ENCODE measurements around the gene MCM5. TPM values are rescaled to one million over a fixed set of nuclear protein-coding genes. Genes with fewer than 3 reads are reported as not detected.
"Not testable (repeated sequence)": the region's sequence is repeated elsewhere in the genome, so short reads cannot be mapped to it uniquely, and the experiment has no call there.

Gene MCM5
- total and polyA plus RNA-seq, 2 experiments from 2014 or later: 26.2 to 82.1 TPM

DNA sequence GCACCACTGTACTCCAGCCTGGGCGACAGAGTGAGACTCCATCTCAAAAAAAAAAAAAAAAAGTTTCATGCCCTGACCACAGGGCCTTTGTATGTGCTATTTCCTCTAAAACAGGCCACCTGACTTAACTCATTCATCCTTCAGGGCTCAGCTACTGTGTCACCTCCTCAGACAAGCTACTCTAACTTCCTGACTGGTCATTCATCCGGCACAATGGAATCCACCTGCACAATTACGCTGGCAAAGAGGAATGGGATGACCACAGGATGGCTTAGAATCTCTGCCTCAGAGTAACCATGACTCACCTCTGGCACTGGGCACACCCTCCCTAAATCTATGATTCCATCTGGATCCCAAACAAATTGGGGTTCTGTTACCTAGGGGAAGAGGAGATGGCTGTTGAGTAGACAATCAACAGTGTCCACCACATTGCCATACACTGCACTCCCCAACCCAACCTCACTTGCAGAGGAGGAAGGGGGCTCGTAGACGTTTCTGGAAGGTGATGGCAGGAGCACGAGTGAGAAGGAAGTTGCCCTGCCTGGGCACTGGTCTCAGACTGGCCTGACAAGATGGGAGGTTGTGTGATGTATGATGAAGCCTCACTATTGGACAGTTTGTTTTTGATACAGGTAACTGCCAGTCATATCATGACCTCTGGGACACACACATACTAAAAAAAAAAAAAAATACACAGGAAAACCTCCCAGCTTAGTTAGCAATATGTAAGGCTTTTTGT is 41.9 kb upstream of the MCM5 start:
- no peak for DNase-seq (ENCODE audit: low read depth in 1 of 2, low spot score in 1 of 2)
- no peak overlapping the region for H3K4me3 ChIP-seq
- no peaks in the 10 kb centered on the region for H3K9me3 ChIP-seq (ENCODE audit: low read depth)
- no peaks in the 10 kb centered on the region for H3K4me1 ChIP-seq (ENCODE audit: low read depth)
- no peaks in the 10 kb centered on the region for H3K27me3 ChIP-seq
- H3K27ac ChIP-seq: no peak overlapping the region
- H3K36me3 ChIP-seq: no peaks in the 10 kb centered on the region
- TF ChIP-seq, protein P1, sequence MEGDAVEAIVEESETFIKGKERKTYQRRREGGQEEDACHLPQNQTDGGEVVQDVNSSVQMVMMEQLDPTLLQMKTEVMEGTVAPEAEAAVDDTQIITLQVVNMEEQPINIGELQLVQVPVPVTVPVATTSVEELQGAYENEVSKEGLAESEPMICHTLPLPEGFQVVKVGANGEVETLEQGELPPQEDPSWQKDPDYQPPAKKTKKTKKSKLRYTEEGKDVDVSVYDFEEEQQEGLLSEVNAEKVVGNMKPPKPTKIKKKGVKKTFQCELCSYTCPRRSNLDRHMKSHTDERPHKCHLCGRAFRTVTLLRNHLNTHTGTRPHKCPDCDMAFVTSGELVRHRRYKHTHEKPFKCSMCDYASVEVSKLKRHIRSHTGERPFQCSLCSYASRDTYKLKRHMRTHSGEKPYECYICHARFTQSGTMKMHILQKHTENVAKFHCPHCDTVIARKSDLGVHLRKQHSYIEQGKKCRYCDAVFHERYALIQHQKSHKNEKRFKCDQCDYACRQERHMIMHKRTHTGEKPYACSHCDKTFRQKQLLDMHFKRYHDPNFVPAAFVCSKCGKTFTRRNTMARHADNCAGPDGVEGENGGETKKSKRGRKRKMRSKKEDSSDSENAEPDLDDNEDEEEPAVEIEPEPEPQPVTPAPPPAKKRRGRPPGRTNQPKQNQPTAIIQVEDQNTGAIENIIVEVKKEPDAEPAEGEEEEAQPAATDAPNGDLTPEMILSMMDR (IDR thresholded peaks at IDR 0.05; ENCODE audit: low read depth, low read length): no peak

DNA sequence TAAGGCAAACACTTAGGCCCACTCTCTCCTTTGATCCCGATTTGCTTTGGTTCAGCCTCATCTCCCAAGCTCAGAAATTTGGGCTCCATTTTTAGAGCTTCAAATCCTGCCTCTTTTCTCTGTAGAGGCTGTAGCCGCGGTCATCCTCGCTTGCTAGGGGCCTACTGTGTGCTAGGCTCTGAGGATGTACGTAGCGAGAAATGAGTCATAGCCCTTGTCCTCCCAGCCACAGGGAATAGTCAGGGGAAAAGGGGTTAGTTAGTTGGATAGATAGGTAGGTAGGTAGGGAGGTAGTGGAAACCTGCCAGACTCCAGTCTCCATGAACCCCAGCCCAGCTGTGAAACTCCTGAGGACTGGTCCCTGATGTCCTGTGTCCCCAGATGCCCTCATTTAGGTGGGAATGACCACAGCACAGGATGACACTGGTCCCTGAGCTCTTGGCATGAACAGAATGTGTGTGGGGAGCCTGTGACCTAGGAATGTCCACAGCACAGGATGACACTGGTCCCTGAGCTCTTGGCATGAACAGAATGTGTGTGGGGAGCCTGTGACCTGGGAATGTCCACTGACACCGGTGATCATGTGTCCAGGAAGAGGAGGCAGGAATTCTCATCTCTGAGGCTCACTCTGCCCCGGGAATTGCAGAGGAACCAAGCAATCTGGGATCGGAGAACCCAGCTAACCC is 40.4 kb upstream of the MCM5 start:
- no peaks in the 10 kb centered on the region for H3K27me3 ChIP-seq
- H3K4me1 ChIP-seq (ENCODE audit: low read depth): no peaks in the 10 kb centered on the region
- DNase-seq (ENCODE audit: low read depth in 1 of 2, low spot score in 1 of 2): no peak
- no peaks in the 10 kb centered on the region for H3K36me3 ChIP-seq
- H3K27ac ChIP-seq: no peak overlapping the region
- no peaks in the 10 kb centered on the region for H3K9me3 ChIP-seq (ENCODE audit: low read depth)
- TF ChIP-seq, protein P1 (IDR thresholded peaks at IDR 0.05; ENCODE audit: low read depth, low read length): no peak
- no peak overlapping the region for H3K4me3 ChIP-seq

DNA sequence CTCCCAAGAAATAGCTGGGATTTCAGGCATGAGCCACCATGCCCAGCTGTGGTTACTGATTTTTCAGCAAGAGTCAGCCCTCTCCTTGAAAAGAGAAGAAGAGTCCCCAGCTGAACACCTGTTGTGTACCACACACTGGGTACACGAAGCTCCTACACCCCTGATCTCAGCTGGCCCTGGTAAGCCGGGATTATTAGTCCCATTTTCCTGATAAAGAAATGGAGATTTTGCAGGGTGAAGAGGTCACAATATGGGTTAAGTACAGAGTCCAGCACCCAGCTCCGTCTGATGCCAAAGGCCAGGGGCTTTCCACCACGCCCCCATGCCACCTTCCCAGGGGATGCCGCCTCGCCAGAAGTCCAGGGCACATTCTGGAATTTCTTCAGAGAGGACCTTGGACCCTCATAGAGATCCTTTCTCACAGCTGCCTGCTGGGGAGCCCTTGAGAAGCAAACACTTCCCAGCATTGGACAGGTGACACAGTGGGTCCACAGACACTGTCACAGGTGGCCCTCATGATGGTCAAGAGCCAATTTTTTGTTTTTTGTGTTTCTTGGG is 38.9 kb upstream of the MCM5 start:
- no peak for DNase-seq (ENCODE audit: low read depth in 1 of 2, low spot score in 1 of 2)
- TF ChIP-seq, protein P1 (IDR thresholded peaks at IDR 0.05; ENCODE audit: low read depth, low read length): no peak
- H3K9me3 ChIP-seq (ENCODE audit: low read depth): no peaks in the 10 kb centered on the region
- H3K4me1 ChIP-seq (ENCODE audit: low read depth): no peaks in the 10 kb centered on the region
- H3K36me3 ChIP-seq: no peaks in the 10 kb centered on the region
- H3K27me3 ChIP-seq: no peaks in the 10 kb centered on the region
- no peak overlapping the region for H3K27ac ChIP-seq
- no peak overlapping the region for H3K4me3 ChIP-seq

DNA sequence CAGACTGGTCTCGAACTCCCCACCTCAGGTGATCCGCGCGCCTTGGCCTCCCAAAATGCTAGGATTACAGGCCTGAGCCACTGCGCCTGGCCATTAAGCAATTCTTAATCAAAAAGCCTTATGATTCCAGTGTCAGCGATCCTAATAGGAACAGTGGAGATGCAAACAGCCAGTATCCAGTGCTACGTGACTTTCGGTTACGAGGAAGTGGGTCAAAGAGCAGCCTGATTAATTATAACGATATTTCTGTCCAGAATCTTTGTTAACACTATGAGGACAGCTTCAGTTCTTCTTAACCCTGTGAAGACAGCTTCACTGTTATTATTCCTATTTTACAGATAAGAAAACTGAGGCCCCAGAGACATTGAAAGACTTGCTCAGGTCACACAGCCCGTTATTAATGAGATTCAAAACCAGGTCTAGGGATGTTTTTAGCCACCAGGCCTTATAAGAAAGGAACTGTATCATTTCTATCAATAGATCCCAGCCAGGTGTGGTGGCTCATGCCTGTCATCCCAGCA is 36.3 kb upstream of the MCM5 start:
- H3K9me3 ChIP-seq (ENCODE audit: low read depth): no peaks in the 10 kb centered on the region
- no peaks in the 10 kb centered on the region for H3K4me1 ChIP-seq (ENCODE audit: low read depth)
- H3K27me3 ChIP-seq: no peaks in the 10 kb centered on the region
- H3K36me3 ChIP-seq: no peaks in the 10 kb centered on the region
- no peak overlapping the region for H3K27ac ChIP-seq
- no peak for DNase-seq (ENCODE audit: low read depth in 1 of 2, low spot score in 1 of 2)
- TF ChIP-seq, protein P1 (IDR thresholded peaks at IDR 0.05; ENCODE audit: low read depth, low read length): no peak
- H3K4me3 ChIP-seq: no peak overlapping the region

DNA sequence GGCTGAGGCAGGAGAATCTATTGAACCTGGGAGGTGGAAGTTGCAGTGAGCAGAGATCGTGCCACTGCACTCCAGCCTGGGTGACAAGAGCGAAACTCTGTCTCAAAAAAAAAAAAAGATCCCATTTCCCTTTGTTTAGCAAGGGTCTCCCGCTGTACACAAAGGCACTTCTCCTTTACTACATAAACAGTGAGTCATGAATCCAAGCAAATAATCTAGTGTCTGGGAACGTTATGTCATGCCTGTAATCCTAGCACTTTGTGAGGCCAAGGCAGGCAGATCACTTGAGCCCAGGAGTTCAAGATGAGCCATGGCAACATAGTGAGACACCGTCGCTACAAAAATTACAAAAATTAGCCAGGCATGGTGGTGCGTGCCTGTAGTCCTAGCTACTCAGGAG is 35.7 kb upstream of the MCM5 start:
- H3K4me1 ChIP-seq (ENCODE audit: low read depth); H3K36me3 ChIP-seq; H3K27ac ChIP-seq; H3K9me3 ChIP-seq (ENCODE audit: low read depth); H3K4me3 ChIP-seq; H3K27me3 ChIP-seq: not testable (repeated sequence)
- peak in 1 of 2 donors; percentile 56 for DNase-seq (ENCODE audit: low read depth in 1 of 2, low spot score in 1 of 2)
